GM18502 (cell line): ENCODE results near the gene LMAN2L.
"Not testable (repeated sequence)": the region's sequence is repeated elsewhere in the genome, so short reads cannot be mapped to it uniquely, and the experiment has no call there.

Experiments
- ATAC-seq: cut with Tn5 transposase; IDR thresholded peaks from one replicate; pipeline ENCODE4 v1.9.1; 2021; ENCODE audit warnings: mild to moderate bottlenecking; ENCODE audit not compliant: unreplicated experiment, poor library complexity

The LMAN2L gene

GRCh38 chr2:96689431-96689991 lies 50.4 kb downstream of the LMAN2L start:
- ATAC-seq = no peak

GRCh38 chr2:96688649-96689430 lies 51.0 kb downstream of the LMAN2L start:
- ATAC-seq = no peak

GRCh38 chr2:96687711-96688640 lies 51.9 kb downstream of the LMAN2L start:
- ATAC-seq = no peak

GRCh38 chr2:96687266-96687665 lies 52.6 kb downstream of the LMAN2L start:
- ATAC-seq = no peak

DNA sequence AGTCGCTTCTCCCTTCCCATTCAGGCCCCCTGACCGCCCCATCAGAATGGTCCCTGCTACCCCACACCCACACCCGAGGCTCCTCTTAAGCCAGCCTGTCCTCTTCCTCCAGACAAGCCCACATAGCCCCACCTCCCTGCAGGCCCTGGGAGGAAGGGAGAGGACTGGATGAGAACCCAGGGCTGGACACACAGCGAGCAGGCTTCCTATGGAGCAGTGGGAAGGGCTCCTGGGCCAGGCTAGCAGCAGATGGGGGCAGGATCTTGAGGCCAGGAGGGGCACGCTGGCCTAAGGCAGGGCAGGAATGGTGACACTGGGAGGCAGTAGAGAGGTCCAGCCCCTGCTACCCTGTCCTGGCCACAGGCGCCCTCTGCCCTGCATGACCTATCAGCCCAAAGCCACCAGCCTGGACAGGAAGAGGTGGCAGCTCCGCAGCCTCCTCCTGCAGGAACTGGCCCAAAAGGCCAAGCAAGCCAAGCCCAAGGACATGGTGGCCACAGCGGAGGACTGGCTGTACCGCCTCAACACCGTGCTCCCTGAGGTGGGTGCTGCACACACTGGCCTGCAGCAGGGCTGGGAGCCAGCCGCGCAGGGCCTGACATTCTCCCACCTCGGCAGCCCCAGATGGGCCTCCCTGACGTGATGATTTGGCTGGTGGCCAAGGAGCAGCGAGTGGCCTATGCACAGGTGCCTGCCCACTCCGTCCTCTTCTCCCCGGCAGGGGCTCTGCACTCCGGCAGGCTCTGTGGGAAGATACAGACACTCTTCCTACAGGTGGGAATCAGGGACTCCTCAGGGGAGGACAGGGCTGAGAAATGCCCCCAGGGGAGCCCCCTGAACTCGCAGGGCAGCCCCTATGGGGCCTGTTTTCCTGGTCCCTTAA lies 54.0 kb downstream of the LMAN2L start:
- ATAC-seq = no peak

DNA sequence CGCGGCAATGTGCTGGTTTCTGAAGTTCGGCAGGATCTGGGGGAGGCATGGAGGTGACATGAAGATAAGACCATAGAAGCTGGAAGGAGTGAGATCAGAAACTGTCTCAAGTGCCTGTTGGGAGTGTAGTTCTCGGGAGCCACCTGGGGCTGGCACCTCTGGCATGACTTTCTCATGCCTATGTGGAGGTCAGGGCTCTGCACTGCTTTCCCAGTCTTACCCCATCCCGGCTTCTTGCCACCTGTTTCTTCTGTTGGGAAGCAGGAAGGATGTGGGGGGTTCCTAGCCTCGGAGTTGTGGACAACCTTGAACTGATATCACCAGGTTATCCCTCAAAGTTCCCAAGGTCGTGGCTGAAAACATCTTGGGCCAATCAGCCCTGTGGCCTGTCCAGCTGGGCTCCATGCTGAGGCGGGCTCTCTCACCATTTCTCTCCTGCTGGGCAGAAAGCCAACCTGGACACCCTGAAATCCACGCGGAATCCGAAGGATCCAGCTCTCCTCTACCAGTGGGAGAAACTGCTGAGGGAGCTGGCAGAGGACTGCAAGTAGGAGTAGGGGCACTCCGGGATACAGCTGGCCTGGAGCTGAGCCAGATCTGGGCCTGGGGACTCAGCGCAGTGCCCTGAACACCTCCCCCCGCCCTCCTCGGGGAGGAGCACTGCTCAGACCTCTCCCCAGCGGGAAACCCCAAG lies 54.8 kb downstream of the LMAN2L start:
- no peak for ATAC-seq

DNA sequence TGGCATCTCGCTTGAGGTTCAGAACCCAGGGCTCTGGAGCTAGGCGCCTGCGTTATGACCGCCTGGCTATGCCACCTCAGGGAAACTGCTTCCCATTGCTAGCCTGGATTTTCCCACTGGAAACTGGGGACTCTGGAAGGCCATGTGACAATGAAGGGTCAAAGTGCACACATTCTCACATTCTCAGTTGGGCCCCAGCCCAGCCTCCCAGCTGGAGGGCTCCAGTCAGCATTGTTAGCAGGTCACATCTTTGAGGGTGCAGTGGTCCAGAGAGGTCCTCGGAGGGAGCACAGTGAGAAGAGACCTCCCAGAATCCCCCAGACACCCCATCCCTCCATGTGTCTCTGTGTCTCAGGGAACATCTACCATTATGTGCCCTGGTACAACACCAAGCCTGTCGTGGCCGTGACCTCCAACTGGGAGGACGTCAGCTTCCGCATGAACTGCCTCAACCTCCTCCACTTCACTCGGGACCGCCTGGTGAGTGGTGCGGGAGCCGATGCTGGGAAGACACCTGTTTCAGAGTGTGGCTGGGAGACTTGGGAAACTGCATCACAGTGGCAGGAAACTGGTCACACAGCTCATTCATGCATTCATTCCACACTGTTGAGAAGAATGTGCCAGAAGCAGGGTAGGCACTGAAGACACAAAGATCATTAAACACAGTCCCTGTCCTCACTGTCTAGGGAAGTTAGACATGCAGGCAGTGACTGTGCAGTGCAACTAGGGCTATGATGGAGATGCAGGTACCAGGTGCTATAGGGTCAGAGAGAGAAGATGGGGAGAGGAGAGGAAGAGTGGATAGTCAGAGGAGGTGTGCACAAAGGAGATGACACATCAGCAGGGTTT lies 55.7 kb downstream of the LMAN2L start:
- no peak for ATAC-seq

GRCh38 chr2:96683307-96683706 lies 56.6 kb downstream of the LMAN2L start:
- no peak for ATAC-seq

- no peak for ATAC-seq
Observed at GRCh38 chr2:96681540-96681939, 58.3 kb downstream of the LMAN2L start.

DNA sequence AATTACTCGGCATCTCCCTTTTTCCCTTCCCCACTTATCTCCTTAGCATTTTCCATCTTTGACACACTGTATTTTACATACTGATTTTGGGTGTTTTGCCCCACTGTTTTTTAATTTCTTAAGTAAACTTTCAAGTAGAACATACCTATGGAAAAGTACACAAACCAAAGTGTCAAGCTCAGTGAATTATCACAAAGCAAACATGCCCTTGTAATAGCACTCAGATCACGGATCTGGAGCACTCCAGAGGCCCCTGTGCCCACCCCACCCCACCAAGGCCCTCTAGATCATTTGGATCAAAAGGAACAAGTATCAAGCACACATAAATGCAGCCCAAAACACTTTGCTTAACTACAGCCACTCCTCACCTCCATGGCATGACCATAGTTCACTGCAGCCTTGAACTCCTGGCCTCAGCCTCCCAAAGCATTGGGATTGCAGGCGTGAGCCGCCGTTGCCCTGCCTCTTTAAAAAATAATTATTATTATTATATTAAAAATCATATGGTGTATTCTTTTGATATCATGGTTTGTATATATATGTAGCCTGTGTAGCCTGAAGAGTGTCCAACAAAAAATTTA lies 59.2 kb downstream of the LMAN2L start:
- ATAC-seq = no peak

DNA sequence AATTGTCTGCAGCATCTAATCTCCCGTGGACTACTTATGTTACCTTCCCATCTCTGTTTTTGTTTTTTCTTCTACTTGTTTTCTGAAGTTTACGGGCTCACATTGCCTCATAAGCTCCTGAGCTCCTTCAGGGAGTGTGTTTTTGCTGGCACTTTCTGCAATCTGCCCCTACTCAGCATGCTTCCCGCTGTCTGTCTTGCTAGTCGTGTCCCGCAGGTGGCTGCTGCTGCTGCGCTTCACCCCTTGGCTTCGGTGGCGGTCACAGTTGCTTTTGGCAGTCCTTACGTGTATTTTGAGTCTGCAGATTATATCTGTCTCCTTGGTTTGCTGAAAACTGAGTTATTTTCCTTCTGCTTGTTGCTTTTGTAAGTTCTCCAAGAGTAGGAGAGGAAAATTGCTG lies 60.0 kb downstream of the LMAN2L start:
- ATAC-seq = no peak

GRCh38 chr2:96669539-96670215 lies 70.2 kb downstream of the LMAN2L start:
- no peak for ATAC-seq

DNA sequence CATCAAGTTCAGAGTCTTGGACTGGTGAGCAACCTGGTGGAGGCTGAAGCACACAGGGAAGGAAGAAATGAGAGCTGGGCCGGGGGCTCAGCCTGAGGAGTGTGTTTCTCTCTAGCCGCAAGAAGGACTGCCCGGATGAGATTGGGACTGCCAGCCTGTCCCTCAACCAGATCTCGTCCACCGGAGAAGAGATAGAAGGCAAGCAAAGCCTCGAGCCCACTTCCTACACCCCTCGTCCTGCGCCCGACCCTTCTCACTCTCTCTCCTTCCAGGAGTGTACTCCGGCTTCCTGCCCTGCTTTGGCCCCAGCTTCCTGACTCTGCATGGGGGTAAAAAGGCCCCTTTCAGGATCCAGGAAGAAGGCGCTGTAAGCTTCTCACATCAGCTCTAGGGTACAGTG lies 71.1 kb downstream of the LMAN2L start:
- no peak for ATAC-seq

DNA sequence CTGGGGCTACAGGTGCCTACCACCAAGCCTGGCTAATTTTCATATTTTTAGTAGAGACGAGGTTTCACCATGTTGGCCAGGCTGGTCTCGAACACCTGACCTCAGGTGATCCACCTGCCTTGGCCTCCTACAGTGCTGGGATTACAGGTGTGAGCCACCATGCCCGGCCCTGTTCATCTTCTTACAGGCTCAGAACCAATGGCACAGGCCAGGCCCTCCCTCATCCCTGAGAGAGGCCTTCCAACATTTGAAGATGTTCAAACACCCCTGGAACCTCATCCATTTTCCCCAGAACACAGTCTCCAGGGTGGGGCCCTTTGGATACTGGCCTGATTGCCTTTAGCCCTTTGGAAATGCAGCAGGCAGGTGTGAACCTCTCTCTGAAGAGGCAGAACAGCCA lies 74.1 kb downstream of the LMAN2L start:
- not testable (repeated sequence) for ATAC-seq

DNA sequence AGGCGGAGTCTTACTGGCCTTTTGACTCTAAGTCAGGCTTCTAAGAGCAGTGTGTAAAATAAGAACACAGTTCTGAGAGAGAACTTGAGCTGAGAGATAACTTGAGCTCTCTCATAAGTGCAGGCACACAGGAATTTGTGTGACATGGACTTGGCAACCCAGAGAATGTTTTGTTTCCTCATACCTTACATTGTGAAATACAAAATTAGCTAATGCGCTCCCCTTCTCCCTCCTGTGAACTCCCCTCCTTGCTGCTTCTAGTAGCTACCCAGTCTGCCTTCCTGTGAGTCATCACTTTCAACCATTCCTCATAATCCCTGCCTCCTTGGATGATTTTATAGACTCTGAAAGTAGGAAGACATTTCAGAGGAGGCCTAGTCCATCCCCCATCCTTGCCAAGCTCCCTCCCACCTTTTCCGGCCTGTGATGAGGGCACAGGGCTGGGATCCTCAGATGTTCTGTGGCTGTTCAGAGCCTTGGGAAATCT lies 74.7 kb downstream of the LMAN2L start:
- ATAC-seq = no peak

- ATAC-seq = no peak
Observed at GRCh38 chr2:96664366-96664925, 75.4 kb downstream of the LMAN2L start.

DNA sequence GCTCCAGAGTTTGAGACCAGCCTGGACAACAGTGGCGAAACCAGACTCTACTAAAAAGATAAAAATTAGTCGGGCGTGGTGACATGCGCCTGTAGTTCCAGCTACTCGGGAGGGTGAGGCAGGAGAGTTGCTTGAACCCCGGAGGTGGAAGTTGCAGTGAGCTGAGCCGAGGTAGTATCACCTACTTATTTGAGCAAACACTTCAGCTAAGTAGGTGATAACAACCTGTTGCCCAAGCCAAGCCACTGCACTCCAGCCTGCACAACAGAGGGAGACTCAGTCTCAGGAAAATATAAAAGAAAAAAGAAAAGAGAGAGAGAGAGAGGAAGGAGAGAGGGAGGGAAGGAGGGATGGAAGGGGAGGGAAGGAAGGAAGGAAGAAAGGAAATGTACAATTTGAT lies 76.0 kb downstream of the LMAN2L start:
- no peak for ATAC-seq
